Transverse colon (tissue), 4 donors: ENCODE data around the gene LTA. TPM values are rescaled to one million over a fixed set of nuclear protein-coding genes. Genes with fewer than 3 reads are reported as not detected.

Source experiments
- DNase-seq: peaks from one replicate; pipeline ENCODE4 v3.0.0-alpha.2; 2019
- H3K27ac ChIP-seq, 4 donors: fragments of 200-600 bp; sonication (generic); 2 replicates each; pipeline ENCODE4 v1.5.1; 2016 to 2018; ENCODE audit warnings: inconsistent platforms in 4 of 4
- H3K27me3 ChIP-seq: fragments of 200-600 bp; sonication (generic); 2 replicates; pipeline ENCODE4 v1.5.1; 2017; ENCODE audit warnings: inconsistent platforms
- H3K36me3 ChIP-seq, 4 donors: fragments of 200-600 bp; sonication (generic); 2 replicates each; pipeline ENCODE4 v1.5.1; 2017 to 2019; ENCODE audit warnings: inconsistent platforms in 4 of 4
- H3K4me1 ChIP-seq, 4 donors: fragments of 200-600 bp; sonication (generic); 2 replicates each; pipeline ENCODE4 v1.5.1; 2017 to 2020; ENCODE audit warnings: inconsistent platforms in 4 of 4
- H3K4me3 ChIP-seq, 4 donors: fragments of 200-600 bp; sonication (generic); 1 replicate in 1 of 4; 2 replicates in 3 of 4; pipeline versions ENCODE4 v1.5.1 to v1.6.1; 2017 to 2019; ENCODE audit warnings: inconsistent platforms in 4 of 4
- H3K9me3 ChIP-seq, 2 donors: fragments of 200-600 bp; sonication (generic); 2 replicates each; pipeline ENCODE4 v1.5.1; 2017 to 2019; ENCODE audit warnings: inconsistent platforms in 2 of 2
- EP300 ChIP-seq: sonication (generic); formaldehyde crosslinking; IDR thresholded peaks from one replicate; pipeline ENCODE4 v1.6.1; 2017; ENCODE audit warnings: antibody characterized with exemption, low read depth
- POLR2A ChIP-seq: fragments of 450-650 bp; IDR thresholded peaks from one replicate; pipeline ENCODE4 v1.6.1; 2016; ENCODE audit warnings: antibody characterized with exemption, mild to moderate bottlenecking, moderate library complexity
- POLR2AphosphoS5 ChIP-seq, 3 donors: sonication (generic); formaldehyde crosslinking; IDR thresholded peaks; one replicate each; pipeline ENCODE4 v1.6.1; 2016; ENCODE audit warnings: antibody characterized with exemption in 3 of 3
- WGBS, 2 donors: methylation state at CpG; one replicate each; pipeline ENCODE4 v1.1.5; 2018; ENCODE audit warnings: low coverage in 1 of 2; 5-methylcytosine and 5-hydroxymethylcytosine counted together
- in situ Hi-C, 4 donors: fragments of 200-750 bp; cut with MboI; loops; one replicate each; pipeline versions ENCODE4 v1.15.0 to v1.15.1; 2017; ENCODE audit warnings: low sequenced_read_pairs in 3 of 4, low pct_ligation_motif_present in 1 of 4, low pct_unique_long_range_greater_than_20kb in 1 of 4
- intact Hi-C: fragments of 100-400 bp; cut with DNase I; formaldehyde crosslinking; loops from one replicate; pipeline ENCODE4 v1.15.1; 2023; ENCODE audit warnings: low total_unique reads
- total RNA-seq, 4 donors: library from RNA; depleted of rRNA; stranded (reverse); fragments of >200 nt; gene quantifications; one replicate each; pipeline ENCODE4 v1.1.0, GENCODE V29; 2016
- TF ChIP-seq, protein P1 (sequence below), 5 experiments: fragments of 200-600 bp in 3 of 5; fragments of 450-650 bp in 2 of 5; sonication (generic) in 3 of 5; IDR thresholded peaks; 1 replicate in 2 of 5; 2 replicates in 3 of 5; pipeline ENCODE4 v1.5.1; 2016 to 2017; ENCODE audit warnings: antibody characterized with exemption in 5 of 5, inconsistent platforms in 3 of 5, mild to moderate bottlenecking in 2 of 5, moderate library complexity in 1 of 5

The LTA gene
- total RNA-seq, 4 donors from 2014 or later = not detected

DNA sequence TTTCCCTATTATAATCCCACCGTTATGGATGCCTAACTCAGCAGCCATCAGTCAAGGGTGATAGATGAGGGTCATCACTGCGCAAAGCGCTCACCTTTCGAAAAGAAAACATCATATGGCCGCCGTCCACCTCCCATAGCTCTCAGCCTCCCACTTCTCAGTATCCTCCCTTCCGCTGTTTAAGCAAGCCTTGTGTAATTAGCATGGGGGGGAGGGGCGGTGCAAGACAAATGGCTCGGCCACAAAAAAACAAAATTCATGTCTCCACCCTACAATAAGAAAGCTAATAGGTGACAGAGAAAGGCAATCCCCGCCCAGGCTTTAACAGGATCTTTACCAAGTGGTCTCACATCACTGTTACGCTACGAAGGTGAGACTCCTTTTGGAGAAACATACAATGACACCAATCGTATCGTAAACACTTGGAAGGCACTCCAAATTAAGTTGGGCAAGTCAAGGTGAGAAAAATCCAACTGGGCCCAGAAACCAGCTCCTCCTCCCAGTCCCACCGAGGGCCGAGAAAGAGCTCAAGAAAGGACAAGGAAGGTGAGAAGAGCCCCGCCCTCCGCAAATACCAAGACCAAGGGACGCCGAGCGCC is 30.9 kb upstream of the LTA start:
- Histone ChIP-seq H3K27ac (peak overlapping the region; percentile 93 to 97 (median 94)), H3K27me3 (no peaks in the 10 kb centered on the region), H3K9me3 (no peaks in the 10 kb centered on the region), H3K4me1 (peaks cover 19 to 38% (median 32%) of the 10 kb centered on the region in 4 donors), H3K4me3 (peak overlapping the region; percentile 42 to 79 (median 66)), H3K36me3 (peaks cover 0 to 36% (median 19%) of the 10 kb centered on the region in 4 donors)
- 0 to 1% methylated on average over 1 to 21 of the region's 21 CpGs for WGBS, 2 donors
- no peak for TF ChIP-seq POLR2AphosphoS5 (IDR thresholded peaks at IDR 0.05)
- no peak for TF ChIP-seq POLR2A
- TF ChIP-seq, protein P1, sequence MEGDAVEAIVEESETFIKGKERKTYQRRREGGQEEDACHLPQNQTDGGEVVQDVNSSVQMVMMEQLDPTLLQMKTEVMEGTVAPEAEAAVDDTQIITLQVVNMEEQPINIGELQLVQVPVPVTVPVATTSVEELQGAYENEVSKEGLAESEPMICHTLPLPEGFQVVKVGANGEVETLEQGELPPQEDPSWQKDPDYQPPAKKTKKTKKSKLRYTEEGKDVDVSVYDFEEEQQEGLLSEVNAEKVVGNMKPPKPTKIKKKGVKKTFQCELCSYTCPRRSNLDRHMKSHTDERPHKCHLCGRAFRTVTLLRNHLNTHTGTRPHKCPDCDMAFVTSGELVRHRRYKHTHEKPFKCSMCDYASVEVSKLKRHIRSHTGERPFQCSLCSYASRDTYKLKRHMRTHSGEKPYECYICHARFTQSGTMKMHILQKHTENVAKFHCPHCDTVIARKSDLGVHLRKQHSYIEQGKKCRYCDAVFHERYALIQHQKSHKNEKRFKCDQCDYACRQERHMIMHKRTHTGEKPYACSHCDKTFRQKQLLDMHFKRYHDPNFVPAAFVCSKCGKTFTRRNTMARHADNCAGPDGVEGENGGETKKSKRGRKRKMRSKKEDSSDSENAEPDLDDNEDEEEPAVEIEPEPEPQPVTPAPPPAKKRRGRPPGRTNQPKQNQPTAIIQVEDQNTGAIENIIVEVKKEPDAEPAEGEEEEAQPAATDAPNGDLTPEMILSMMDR (IDR thresholded peaks at IDR 0.05) = no peak
- no peak for TF ChIP-seq EP300
- intact Hi-C loops (no loop called here), in situ Hi-C loops (loop anchor here in 2 of 4 donors (10.0 kb wide), 2 partner anchors 46 to 54 kb away; partner anchors contain the start of genes MICB (in 1 of the 2) and NCR3 (in 1 of the 2))
- peak; percentile 55 for DNase-seq

- Histone ChIP-seq H3K4me1 (peaks cover 22 to 41% (median 33%) of the 10 kb centered on the region in 4 donors), H3K27me3 (no peaks in the 10 kb centered on the region), H3K36me3 (peaks cover 0 to 29% (median 15%) of the 10 kb centered on the region in 4 donors), H3K27ac (peak within 1 kb of the TSS; percentile 93 to 97 (median 94)), H3K4me3 (peak within 1 kb of the TSS; percentile 59 to 79 (median 66)), H3K9me3 (no peaks in the 10 kb centered on the region)
- TF ChIP-seq EP300 (no peak), POLR2AphosphoS5 (IDR thresholded peaks at IDR 0.05) (peak; percentile 86 to 94 (median 89)), POLR2A (peak; percentile 85)
- WGBS, 2 donors = 0 to 1% methylated on average over 2 to 43 of the region's 43 CpGs
- in situ Hi-C loops = loop anchor here in 2 of 4 donors (10.0 kb wide), 2 partner anchors 47 to 53 kb away; partner anchors contain the start of genes MICB (in 1 of the 2) and NCR3 (in 1 of the 2)
- DNase-seq = peak; percentile 95
- intact Hi-C loops = no loop called here
Measured at GRCh38 chr6:31541658-31542521, 30.2 kb upstream of the LTA start, which contains the start of gene DDX39B. TSS of gene DDX39B (minus strand) at chr6:31542003. CDS start at chr6:31540532, 1,471 bp downstream.

DNA sequence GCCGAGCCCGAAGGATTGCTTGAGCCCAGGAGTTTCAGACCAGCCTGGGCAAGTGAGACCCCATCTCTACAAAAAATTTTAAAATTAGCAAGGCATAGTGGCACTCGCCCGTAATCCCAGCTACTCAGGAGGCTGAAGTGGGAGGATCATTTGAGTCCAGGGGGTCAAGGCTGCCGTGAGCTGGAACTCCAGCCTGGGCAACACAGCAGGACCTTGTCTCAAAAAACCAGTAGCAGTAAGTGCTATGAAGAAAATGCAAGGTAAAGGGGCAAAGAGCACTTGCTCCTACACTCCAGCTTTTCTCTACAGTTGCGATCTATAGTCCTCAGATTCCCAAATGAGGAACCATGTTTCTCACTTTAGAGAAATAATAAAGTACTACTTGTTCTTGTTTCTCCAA is 28.4 kb upstream of the LTA start:
- Histone ChIP-seq H3K27me3 (no peaks in the 10 kb centered on the region), H3K27ac (peak overlapping the region in 3 of 4 donors; percentile 93 to 97 (median 94)), H3K36me3 (peaks cover 0 to 11% (median 7%) of the 10 kb centered on the region in 4 donors), H3K9me3 (no peaks in the 10 kb centered on the region), H3K4me3 (no peak overlapping the region), H3K4me1 (peaks cover 31 to 46% (median 40%) of the 10 kb centered on the region in 4 donors)
- in situ Hi-C loops (loop anchor here in 2 of 4 donors (10.0 kb wide), 2 partner anchors 49 to 51 kb away; partner anchors contain the start of genes MICB (in 1 of the 2) and NCR3 (in 1 of the 2)), intact Hi-C loops (no loop called here)
- 97 to 100% methylated on average over 1 to 6 of the region's 6 CpGs for WGBS, 2 donors
- TF ChIP-seq, protein P1 (IDR thresholded peaks at IDR 0.05) = no peak
- no peak for DNase-seq

GRCh38 chr6:31544676-31545075 is 27.4 kb upstream of the LTA start:
- TF ChIP-seq, protein P1 (IDR thresholded peaks at IDR 0.05) = no peak
- TF ChIP-seq POLR2A (no peak), EP300 (no peak), POLR2AphosphoS5 (IDR thresholded peaks at IDR 0.05) (no peak)
- DNase-seq = no peak
- Histone ChIP-seq H3K27ac (no peak overlapping the region), H3K4me1 (peaks cover 28 to 38% (median 30%) of the 10 kb centered on the region in 4 donors), H3K36me3 (peaks cover 0 to 7% (median 3%) of the 10 kb centered on the region in 4 donors), H3K4me3 (no peak overlapping the region), H3K9me3 (no peaks in the 10 kb centered on the region), H3K27me3 (no peaks in the 10 kb centered on the region)
- intact Hi-C loops (loop anchor here (5.0 kb wide), 1 partner anchor 38 kb away; the partner anchor contains the start of gene LTB), in situ Hi-C loops (loop anchor here in 3 of 4 donors (5.0 to 10.0 kb wide), 3 partner anchors 50 to 53 kb away; partner anchors contain the start of genes MICB (in 1 of the 3) and NCR3 (in 1 of the 3))
- 66% methylated on average over 2 of the region's 2 CpGs; no CpG with 5 or more reads in 1 of the 2 donors for WGBS, 2 donors
